Measurements from ENCODE around the gene SYCP2L. TPM values are rescaled to one million over a fixed set of nuclear protein-coding genes. Genes with fewer than 3 reads are reported as not detected.

Gene SYCP2L
- total and polyA plus RNA-seq, 4 donors: 0.49 to 5.3 (median 0.69) TPM

GRCh38 chr6:10933126-10933525 is 46.3 kb downstream of the SYCP2L start:
- H3K27me3 ChIP-seq (ENCODE audit: control insufficient read depth in 3 of 3, insufficient read depth in 3 of 3, low read length in 2 of 3): no peaks in the 10 kb centered on the region
- no peak overlapping the region for H3K4me3 ChIP-seq
- no peaks in the 10 kb centered on the region for H3K4me1 ChIP-seq (ENCODE audit: control insufficient read depth in 5 of 5, insufficient read depth in 5 of 5, low read length in 5 of 5)
- H3K9me3 ChIP-seq (ENCODE audit: control insufficient read depth in 4 of 4, insufficient read depth in 3 of 4, low read length in 3 of 4): no peaks in the 10 kb centered on the region
- WGBS, 2 donors: 81 to 88% methylated on average over 1 of the region's 1 CpG
- ATAC-seq (ENCODE audit: insufficient read depth, low FRiP score): no peak
- no peak overlapping the region for H3K9ac ChIP-seq (ENCODE audit: insufficient read depth in 1 of 2, low read length in 2 of 2)
- DNase-seq: no peak
- no peak overlapping the region for H3K27ac ChIP-seq (ENCODE audit: low read depth in 1 of 2, low read length in 1 of 2)
- no peak for TF ChIP-seq CTCF (IDR thresholded peaks at IDR 0.05; ENCODE audit: control extremely low read depth, extremely low read depth)
- peaks cover 0 to 1% (median 0%) of the 10 kb centered on the region in 4 donors for H3K36me3 ChIP-seq (ENCODE audit: control insufficient read depth in 4 of 4, insufficient read depth in 4 of 4, low read length in 4 of 4)

GRCh38 chr6:10939840-10940239 is 53.0 kb downstream of the SYCP2L start:
- no peak overlapping the region for H3K27ac ChIP-seq (ENCODE audit: low read depth in 1 of 2, low read length in 1 of 2)
- no peak for TF ChIP-seq CTCF (IDR thresholded peaks at IDR 0.05; ENCODE audit: control extremely low read depth, extremely low read depth)
- ATAC-seq (ENCODE audit: insufficient read depth, low FRiP score) (no peak), DNase-seq (no peak)
- no peaks in the 10 kb centered on the region for H3K27me3 ChIP-seq (ENCODE audit: control insufficient read depth in 3 of 3, insufficient read depth in 3 of 3, low read length in 2 of 3)
- H3K9me3 ChIP-seq (ENCODE audit: control insufficient read depth in 4 of 4, insufficient read depth in 3 of 4, low read length in 3 of 4): no peaks in the 10 kb centered on the region
- H3K36me3 ChIP-seq (ENCODE audit: control insufficient read depth in 4 of 4, insufficient read depth in 4 of 4, low read length in 4 of 4): peaks cover 0 to 1% (median 0%) of the 10 kb centered on the region in 4 donors
- no peak overlapping the region for H3K4me3 ChIP-seq
- H3K4me1 ChIP-seq (ENCODE audit: control insufficient read depth in 5 of 5, insufficient read depth in 5 of 5, low read length in 5 of 5): no peaks in the 10 kb centered on the region
- no peak overlapping the region for H3K9ac ChIP-seq (ENCODE audit: insufficient read depth in 1 of 2, low read length in 2 of 2)
- 95 to 100% methylated on average over 2 of the region's 2 CpGs for WGBS, 2 donors

GRCh38 chr6:10945845-10946244 is 59.0 kb downstream of the SYCP2L start:
- H3K4me1 ChIP-seq (ENCODE audit: control insufficient read depth in 5 of 5, insufficient read depth in 5 of 5, low read length in 5 of 5): no peaks in the 10 kb centered on the region
- H3K36me3 ChIP-seq (ENCODE audit: control insufficient read depth in 4 of 4, insufficient read depth in 4 of 4, low read length in 4 of 4): no peaks in the 10 kb centered on the region
- DNase-seq: no peak
- 92% methylated on average over 1 of the region's 1 CpG for WGBS, 2 donors
- no peak overlapping the region for H3K27ac ChIP-seq (ENCODE audit: low read depth in 1 of 2, low read length in 1 of 2)
- no peak overlapping the region for H3K4me3 ChIP-seq
- no peak overlapping the region for H3K9ac ChIP-seq (ENCODE audit: insufficient read depth in 1 of 2, low read length in 2 of 2)
- no peak for ATAC-seq (ENCODE audit: insufficient read depth, low FRiP score)
- H3K9me3 ChIP-seq (ENCODE audit: control insufficient read depth in 4 of 4, insufficient read depth in 3 of 4, low read length in 3 of 4): peaks cover 0 to 2% (median 0%) of the 10 kb centered on the region in 4 donors
- no peak for TF ChIP-seq CTCF (IDR thresholded peaks at IDR 0.05; ENCODE audit: control extremely low read depth, extremely low read depth)
- H3K27me3 ChIP-seq (ENCODE audit: control insufficient read depth in 3 of 3, insufficient read depth in 3 of 3, low read length in 2 of 3): no peaks in the 10 kb centered on the region

GRCh38 chr6:10947966-10948365 is 61.1 kb downstream of the SYCP2L start:
- Histone ChIP-seq H3K27ac (ENCODE audit: low read depth in 1 of 2, low read length in 1 of 2) (no peak overlapping the region), H3K27me3 (ENCODE audit: control insufficient read depth in 3 of 3, insufficient read depth in 3 of 3, low read length in 2 of 3) (no peaks in the 10 kb centered on the region), H3K4me1 (ENCODE audit: control insufficient read depth in 5 of 5, insufficient read depth in 5 of 5, low read length in 5 of 5) (peaks cover 0 to 4% (median 0%) of the 10 kb centered on the region in 5 donors), H3K9ac (ENCODE audit: insufficient read depth in 1 of 2, low read length in 2 of 2) (no peak overlapping the region), H3K4me3 (no peak overlapping the region), H3K9me3 (ENCODE audit: control insufficient read depth in 4 of 4, insufficient read depth in 3 of 4, low read length in 3 of 4) (peaks cover 0 to 2% (median 0%) of the 10 kb centered on the region in 4 donors), H3K36me3 (ENCODE audit: control insufficient read depth in 4 of 4, insufficient read depth in 4 of 4, low read length in 4 of 4) (no peaks in the 10 kb centered on the region)
- 83 to 98% methylated on average over 5 of the region's 5 CpGs for WGBS, 2 donors
- ATAC-seq (ENCODE audit: insufficient read depth, low FRiP score) (no peak), DNase-seq (no peak)
- no peak for TF ChIP-seq CTCF (IDR thresholded peaks at IDR 0.05; ENCODE audit: control extremely low read depth, extremely low read depth)
